ENCODE measurements around the gene PLCB4. TPM values are rescaled to one million over a fixed set of nuclear protein-coding genes. Genes with fewer than 3 reads are reported as not detected.

The PLCB4 gene
- total RNA-seq, 4 donors from 2014 or later, result 2.3 to 3.9 (median 3.3) TPM

DNA sequence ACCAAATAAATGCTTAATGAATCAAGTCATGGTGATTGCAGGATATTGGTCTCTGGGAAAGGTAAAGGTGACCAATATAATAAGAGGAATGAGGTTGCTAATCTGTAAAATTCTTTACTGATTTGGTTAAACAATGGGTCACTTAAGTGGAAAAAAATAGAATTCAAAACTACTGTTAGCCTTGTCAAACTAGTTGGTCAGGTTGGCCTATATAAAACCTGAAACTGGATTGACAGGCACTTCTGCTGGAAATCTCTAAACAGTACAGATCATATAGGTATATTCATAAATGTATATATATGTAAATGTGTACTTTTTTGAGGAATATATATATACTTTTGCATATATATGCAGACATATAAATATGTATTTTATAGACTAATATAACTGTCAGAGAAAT lies 19.7 kb downstream of the PLCB4 start:
- ATAC-seq (no peak), DNase-seq (no peak)
- H3K4me1 ChIP-seq, result peaks cover 4 to 7% of the 10 kb centered on the region in 2 donors
- H3K27me3 ChIP-seq, result no peaks in the 10 kb centered on the region
- intact Hi-C loops (cut with DNase I; ENCODE audit: low total_unique reads) (no loop called here), in situ Hi-C loops (cut with MboI; ENCODE audit: low sequenced_read_pairs in 4 of 4) (no loop called here)
- H3K27ac ChIP-seq, result no peak overlapping the region
- H3K4me3 ChIP-seq, result no peak overlapping the region
- no peaks in the 10 kb centered on the region for H3K36me3 ChIP-seq
- H3K9me3 ChIP-seq, result no peaks in the 10 kb centered on the region
- no peak for TF ChIP-seq POLR2A (IDR thresholded peaks at IDR 0.05)
- TF ChIP-seq, protein P1, sequence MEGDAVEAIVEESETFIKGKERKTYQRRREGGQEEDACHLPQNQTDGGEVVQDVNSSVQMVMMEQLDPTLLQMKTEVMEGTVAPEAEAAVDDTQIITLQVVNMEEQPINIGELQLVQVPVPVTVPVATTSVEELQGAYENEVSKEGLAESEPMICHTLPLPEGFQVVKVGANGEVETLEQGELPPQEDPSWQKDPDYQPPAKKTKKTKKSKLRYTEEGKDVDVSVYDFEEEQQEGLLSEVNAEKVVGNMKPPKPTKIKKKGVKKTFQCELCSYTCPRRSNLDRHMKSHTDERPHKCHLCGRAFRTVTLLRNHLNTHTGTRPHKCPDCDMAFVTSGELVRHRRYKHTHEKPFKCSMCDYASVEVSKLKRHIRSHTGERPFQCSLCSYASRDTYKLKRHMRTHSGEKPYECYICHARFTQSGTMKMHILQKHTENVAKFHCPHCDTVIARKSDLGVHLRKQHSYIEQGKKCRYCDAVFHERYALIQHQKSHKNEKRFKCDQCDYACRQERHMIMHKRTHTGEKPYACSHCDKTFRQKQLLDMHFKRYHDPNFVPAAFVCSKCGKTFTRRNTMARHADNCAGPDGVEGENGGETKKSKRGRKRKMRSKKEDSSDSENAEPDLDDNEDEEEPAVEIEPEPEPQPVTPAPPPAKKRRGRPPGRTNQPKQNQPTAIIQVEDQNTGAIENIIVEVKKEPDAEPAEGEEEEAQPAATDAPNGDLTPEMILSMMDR (IDR thresholded peaks at IDR 0.05 in 4 of 5, conservative IDR thresholded peaks at IDR 0.05 in 1 of 5), result no peak

DNA sequence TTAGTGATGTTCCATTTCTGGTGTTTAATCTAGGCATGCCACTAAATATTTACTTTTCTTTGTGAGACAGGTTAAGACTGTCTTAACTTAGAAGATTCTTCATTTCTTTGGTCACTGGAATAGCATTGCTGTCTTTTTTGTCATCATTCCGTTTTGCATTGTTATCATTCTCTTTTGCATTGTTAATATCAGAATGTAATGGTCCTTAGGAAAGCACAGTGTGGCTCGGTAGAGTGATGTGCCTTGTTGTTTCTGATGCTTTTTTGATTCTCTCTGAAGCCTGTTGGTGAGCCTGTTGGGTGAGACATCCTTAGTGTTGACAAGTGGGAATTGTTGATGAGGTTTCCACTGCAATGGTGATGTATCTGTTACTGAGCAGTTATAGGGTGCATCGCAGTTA lies 23.2 kb downstream of the PLCB4 start:
- H3K4me1 ChIP-seq, result peaks cover 0 to 15% of the 10 kb centered on the region in 2 donors
- ATAC-seq (no peak), DNase-seq (no peak)
- no peaks in the 10 kb centered on the region for H3K9me3 ChIP-seq
- intact Hi-C loops (cut with DNase I; ENCODE audit: low total_unique reads), result no loop called here
- in situ Hi-C loops (cut with MboI; ENCODE audit: low sequenced_read_pairs in 4 of 4), result no loop called here
- TF ChIP-seq POLR2A (IDR thresholded peaks at IDR 0.05), result no peak
- TF ChIP-seq, protein P1 (IDR thresholded peaks at IDR 0.05 in 4 of 5, conservative IDR thresholded peaks at IDR 0.05 in 1 of 5), result no peak
- H3K36me3 ChIP-seq, result no peaks in the 10 kb centered on the region
- no peak overlapping the region for H3K4me3 ChIP-seq
- no peak overlapping the region for H3K27ac ChIP-seq
- no peaks in the 10 kb centered on the region for H3K27me3 ChIP-seq

DNA sequence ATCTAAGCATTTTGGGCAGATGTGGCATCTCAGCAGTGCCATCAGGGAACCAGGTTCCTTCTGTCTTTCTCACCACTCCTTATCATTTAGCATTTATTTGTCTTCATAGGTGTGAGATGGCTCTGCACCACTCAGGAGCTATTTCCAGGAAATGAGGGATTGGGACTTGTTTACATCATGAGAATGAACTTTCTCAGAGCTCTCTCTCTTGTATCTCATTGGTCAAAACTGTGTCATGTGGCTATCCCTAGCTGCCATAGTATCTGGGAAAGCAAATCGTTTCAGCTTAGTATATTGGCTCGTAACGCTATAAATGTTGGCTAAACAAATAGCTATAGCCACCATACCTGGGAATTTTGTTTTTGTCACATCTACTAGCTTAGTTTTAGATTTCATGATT lies 23.8 kb downstream of the PLCB4 start:
- H3K4me3 ChIP-seq, result no peak overlapping the region
- in situ Hi-C loops (cut with MboI; ENCODE audit: low sequenced_read_pairs in 4 of 4) (no loop called here), intact Hi-C loops (cut with DNase I; ENCODE audit: low total_unique reads) (no loop called here)
- no peak for TF ChIP-seq POLR2A (IDR thresholded peaks at IDR 0.05)
- TF ChIP-seq, protein P1 (IDR thresholded peaks at IDR 0.05 in 4 of 5, conservative IDR thresholded peaks at IDR 0.05 in 1 of 5), result no peak
- no peak for ATAC-seq
- peak overlapping the region in 3 of 4 donors; percentile 6 to 70 (median 16) for H3K27ac ChIP-seq
- no peaks in the 10 kb centered on the region for H3K27me3 ChIP-seq
- no peaks in the 10 kb centered on the region for H3K36me3 ChIP-seq
- no peak for DNase-seq
- no peaks in the 10 kb centered on the region for H3K9me3 ChIP-seq
- peaks cover 0 to 15% of the 10 kb centered on the region in 2 donors for H3K4me1 ChIP-seq

- Histone ChIP-seq H3K27me3 (no peaks in the 10 kb centered on the region), H3K4me3 (peak overlapping the region in 1 of 4 donors; percentile 27), H3K9me3 (no peaks in the 10 kb centered on the region), H3K4me1 (peaks cover 0 to 15% of the 10 kb centered on the region in 2 donors), H3K27ac (peak overlapping the region; percentile 6 to 70 (median 35)), H3K36me3 (no peaks in the 10 kb centered on the region)
- in situ Hi-C loops (cut with MboI; ENCODE audit: low sequenced_read_pairs in 4 of 4), result no loop called here
- TF ChIP-seq, protein P1 (IDR thresholded peaks at IDR 0.05 in 4 of 5, conservative IDR thresholded peaks at IDR 0.05 in 1 of 5), result no peak
- no peak for TF ChIP-seq POLR2A (IDR thresholded peaks at IDR 0.05)
- DNase-seq (no peak), ATAC-seq (peak in 1 of 2 donors; percentile 30)
- intact Hi-C loops (cut with DNase I; ENCODE audit: low total_unique reads), result no loop called here
Measured at GRCh38 chr20:9093218-9093957, 24.5 kb downstream of the PLCB4 start.

Measured in gastrocnemius medialis (tissue), 4 donors.